Naive thymus-derived CD4-positive, alpha-beta T cell (primary cell): Measurements from ENCODE around the gene HS6ST3. TPM values are rescaled to one million over a fixed set of nuclear protein-coding genes. Genes with fewer than 3 reads are reported as not detected.

Source experiments
- ATAC-seq: fragments of 150-1000 bp; cut with Tn5 transposase; 2 replicates; pipeline ENCODE4 v1.10.0; 2021; ENCODE audit warnings: mild to moderate bottlenecking, moderate library complexity
- CTCF ChIA-PET: fragments of 350-600 bp; sonication (Branson Sonifier 250); formaldehyde crosslinking; loops from one replicate; lab custom pipeline; 2021; ENCODE audit warnings: antibody characterized with exemption; lab: Charles Lee
- POLR2A ChIA-PET: fragments of 350-600 bp; sonication (Branson Sonifier 250); formaldehyde crosslinking; loops from one replicate; lab custom pipeline; 2021; ENCODE audit warnings: antibody characterized with exemption, inconsistent platforms; lab: Charles Lee
- DNase-seq, 9 donors: peaks; one replicate each; pipeline versions ENCODE4 v3.0.0 to v3.0.0-alpha.2; 2020 to 2022; ENCODE audit warnings: mixed read lengths in 1 of 9
- H3K27ac ChIP-seq: one replicate; pipeline ENCODE4 v1.7.0; 2013; ENCODE audit warnings: mild to moderate bottlenecking, low read depth, low read length, moderate library complexity
- H3K27me3 ChIP-seq, 2 donors: one replicate each; pipeline ENCODE4 v1.7.0; 2013; ENCODE audit warnings: low read length in 2 of 2, mild to moderate bottlenecking in 2 of 2, moderate library complexity in 2 of 2; ENCODE audit not compliant: control insufficient read depth in 2 of 2, insufficient read depth in 2 of 2
- H3K36me3 ChIP-seq, 3 experiments: 1 replicate in 2 of 3; 2 replicates in 1 of 3; pipeline ENCODE4 v1.7.0; 2013; ENCODE audit warnings: low read length in 3 of 3, mild to moderate bottlenecking in 3 of 3, moderate library complexity in 1 of 3; ENCODE audit not compliant: insufficient read depth in 3 of 3, control insufficient read depth in 2 of 3
- H3K4me1 ChIP-seq, 2 donors: one replicate each; pipeline ENCODE4 v1.7.0; 2013; ENCODE audit warnings: low read length in 2 of 2, mild to moderate bottlenecking in 2 of 2, moderate library complexity in 1 of 2; ENCODE audit not compliant: control insufficient read depth in 2 of 2, insufficient read depth in 2 of 2
- H3K4me3 ChIP-seq: 2 replicates; pipeline ENCODE4 v1.7.0; 2013; ENCODE audit warnings: mild to moderate bottlenecking, low read length
- H3K9me3 ChIP-seq, 3 experiments: 1 replicate in 2 of 3; 2 replicates in 1 of 3; pipeline ENCODE4 v1.7.0; 2013; ENCODE audit warnings: low read length in 3 of 3; ENCODE audit not compliant: control insufficient read depth in 2 of 3
- H3K27ac Mint-ChIP-seq, 9 donors: one replicate each; pipeline ENCODE4 v1.8.0; 2020 to 2022; ENCODE audit warnings: mixed read lengths in 9 of 9, mild to moderate bottlenecking in 8 of 9, moderate library complexity in 5 of 9, inconsistent platforms in 2 of 9
- H3K27me3 Mint-ChIP-seq, 5 donors: one replicate each; pipeline ENCODE4 v1.8.0; 2021 to 2022; ENCODE audit warnings: mixed read lengths in 5 of 5, mild to moderate bottlenecking in 1 of 5
- H3K36me3 Mint-ChIP-seq, 5 donors: one replicate each; pipeline ENCODE4 v1.8.0; 2020 to 2022; ENCODE audit warnings: mixed read lengths in 5 of 5, mild to moderate bottlenecking in 3 of 5, inconsistent platforms in 1 of 5
- H3K4me1 Mint-ChIP-seq, 7 donors: one replicate each; pipeline ENCODE4 v1.8.0; 2020 to 2022; ENCODE audit warnings: mixed read lengths in 7 of 7, mild to moderate bottlenecking in 3 of 7, inconsistent platforms in 1 of 7
- H3K4me3 Mint-ChIP-seq, 10 donors: one replicate each; pipeline ENCODE4 v1.8.0; 2020 to 2022; ENCODE audit warnings: mild to moderate bottlenecking in 10 of 10, mixed read lengths in 10 of 10, moderate library complexity in 6 of 10, inconsistent platforms in 2 of 10
- H3K9me3 Mint-ChIP-seq, 11 donors: one replicate each; pipeline ENCODE4 v1.8.0; 2020 to 2022; ENCODE audit warnings: mixed read lengths in 11 of 11, mild to moderate bottlenecking in 4 of 11, inconsistent platforms in 1 of 11, moderate library complexity in 1 of 11
- intact Hi-C, 2 donors: fragments of 100-400 bp; cut with micrococcal nuclease; formaldehyde crosslinking; loops; one replicate each; pipeline ENCODE4 v1.15.1; 2023
- polyA plus RNA-seq, 2 donors: library from polyadenylated mRNA; unstranded; fragments of 300-500 nt; fragmentation: Illumina TruSeq; gene quantifications; one replicate each; pipeline ENCODE4 v1.2.3, GENCODE V29; 2021
- total RNA-seq, 6 experiments: library from RNA in 5 of 6; stranded (reverse) in 5 of 6; gene quantifications; 1 replicate in 5 of 6; 2 replicates in 1 of 6; pipeline ENCODE4 v1.2.3 and lab custom pipeline; 2021 to 2026

Gene HS6ST3
- total and polyA plus RNA-seq, 7 experiments from 2014 or later: not detected

GRCh38 chr13:96238241-96238640, 148.3 kb downstream of the HS6ST3 start:
- Histone ChIP-seq H3K9me3 (no peaks in the 10 kb centered on the region), H3K27ac (no peak overlapping the region), H3K36me3 (no peaks in the 10 kb centered on the region), H3K4me1 (no peaks in the 10 kb centered on the region), H3K4me3 (no peak overlapping the region), H3K27me3 (no peaks in the 10 kb centered on the region)
- ATAC-seq: no peak
- no peak overlapping the region for H3K27ac Mint-ChIP-seq
- no peak overlapping the region for H3K4me3 Mint-ChIP-seq
- H3K4me1 Mint-ChIP-seq: no peaks in the 10 kb centered on the region
- peaks cover 0 to 5% (median 0%) of the 10 kb centered on the region in 11 donors for H3K9me3 Mint-ChIP-seq
- intact Hi-C loops: no loop called here
- ChIA-PET POLR2A (no interaction called here), CTCF (no interaction called here)
- no peak for DNase-seq
- H3K27me3 Mint-ChIP-seq: no peaks in the 10 kb centered on the region
- H3K36me3 Mint-ChIP-seq: no peaks in the 10 kb centered on the region

- no peak overlapping the region for H3K4me3 ChIP-seq
These were observed 149.0 kb downstream of the HS6ST3 start for GRCh38 chr13:96238861-96239260.

GRCh38 chr13:96243376-96243775, 153.5 kb downstream of the HS6ST3 start:
- no peaks in the 10 kb centered on the region for H3K4me1 ChIP-seq
- intact Hi-C loops: no loop called here
- no peak overlapping the region for H3K27ac ChIP-seq
- ChIA-PET POLR2A (no interaction called here), CTCF (no interaction called here)
- H3K4me3 Mint-ChIP-seq: no peak overlapping the region
- H3K27me3 ChIP-seq: no peaks in the 10 kb centered on the region
- ATAC-seq (no peak), DNase-seq (no peak)
- no peaks in the 10 kb centered on the region for H3K4me1 Mint-ChIP-seq
- H3K27ac Mint-ChIP-seq: no peak overlapping the region
- H3K9me3 ChIP-seq: no peaks in the 10 kb centered on the region
- no peaks in the 10 kb centered on the region for H3K36me3 ChIP-seq
- H3K27me3 Mint-ChIP-seq: no peaks in the 10 kb centered on the region
- peaks cover 0 to 10% (median 0%) of the 10 kb centered on the region in 11 donors for H3K9me3 Mint-ChIP-seq
- no peaks in the 10 kb centered on the region for H3K36me3 Mint-ChIP-seq
- no peak overlapping the region for H3K4me3 ChIP-seq

More at GRCh38 chr13:96238861-96239260, 149.0 kb downstream of the HS6ST3 start:
- H3K36me3 ChIP-seq: no peaks in the 10 kb centered on the region
- H3K4me3 Mint-ChIP-seq: no peak overlapping the region
- no peak overlapping the region for H3K27ac ChIP-seq
- H3K27me3 Mint-ChIP-seq: no peaks in the 10 kb centered on the region
- no peak for DNase-seq
- ATAC-seq: no peak
- no peaks in the 10 kb centered on the region for H3K9me3 ChIP-seq
- H3K36me3 Mint-ChIP-seq: no peaks in the 10 kb centered on the region
- peaks cover 0 to 5% (median 0%) of the 10 kb centered on the region in 11 donors for H3K9me3 Mint-ChIP-seq
- CTCF ChIA-PET: no interaction called here
- no peaks in the 10 kb centered on the region for H3K4me1 Mint-ChIP-seq
- H3K27ac Mint-ChIP-seq: no peak overlapping the region
- no peaks in the 10 kb centered on the region for H3K4me1 ChIP-seq
- intact Hi-C loops: no loop called here
- POLR2A ChIA-PET: no interaction called here
- no peaks in the 10 kb centered on the region for H3K27me3 ChIP-seq

- H3K27ac Mint-ChIP-seq: no peak overlapping the region
- no peaks in the 10 kb centered on the region for H3K27me3 Mint-ChIP-seq
- ATAC-seq (no peak), DNase-seq (no peak)
- intact Hi-C loops: no loop called here
- Histone ChIP-seq H3K4me1 (no peaks in the 10 kb centered on the region), H3K27me3 (no peaks in the 10 kb centered on the region), H3K9me3 (no peaks in the 10 kb centered on the region), H3K27ac (no peak overlapping the region), H3K36me3 (no peaks in the 10 kb centered on the region), H3K4me3 (no peak overlapping the region)
- ChIA-PET CTCF (no interaction called here), POLR2A (no interaction called here)
- H3K9me3 Mint-ChIP-seq: peaks cover 0 to 35% (median 2%) of the 10 kb centered on the region in 11 donors
- H3K4me1 Mint-ChIP-seq: no peaks in the 10 kb centered on the region
- no peak overlapping the region for H3K4me3 Mint-ChIP-seq
- H3K36me3 Mint-ChIP-seq: no peaks in the 10 kb centered on the region
These were observed 158.2 kb downstream of the HS6ST3 start for GRCh38 chr13:96248103-96248502.

- ChIA-PET POLR2A (no interaction called here), CTCF (no interaction called here)
- H3K27ac ChIP-seq: no peak overlapping the region
- H3K4me3 ChIP-seq: no peak overlapping the region
- no peaks in the 10 kb centered on the region for H3K36me3 ChIP-seq
- ATAC-seq (no peak), DNase-seq (no peak)
- Mint-ChIP-seq H3K27me3 (peaks cover 0 to 3% (median 0%) of the 10 kb centered on the region in 5 donors), H3K9me3 (peaks cover 0 to 35% (median 2%) of the 10 kb centered on the region in 11 donors), H3K36me3 (no peaks in the 10 kb centered on the region), H3K4me1 (no peaks in the 10 kb centered on the region), H3K4me3 (no peak overlapping the region), H3K27ac (peak overlapping the region in 1 of 9 donors; percentile 3)
- no peaks in the 10 kb centered on the region for H3K27me3 ChIP-seq
- intact Hi-C loops: no loop called here
- H3K4me1 ChIP-seq: no peaks in the 10 kb centered on the region
- H3K9me3 ChIP-seq: no peaks in the 10 kb centered on the region
These were observed 159.1 kb downstream of the HS6ST3 start for GRCh38 chr13:96248996-96249395.

- no peaks in the 10 kb centered on the region for H3K9me3 ChIP-seq
- ChIA-PET CTCF (no interaction called here), POLR2A (no interaction called here)
- H3K4me3 Mint-ChIP-seq: no peak overlapping the region
- intact Hi-C loops: no loop called here
- H3K36me3 ChIP-seq: no peaks in the 10 kb centered on the region
- H3K36me3 Mint-ChIP-seq: no peaks in the 10 kb centered on the region
- no peak overlapping the region for H3K4me3 ChIP-seq
- no peak overlapping the region for H3K27ac Mint-ChIP-seq
- H3K4me1 ChIP-seq: no peaks in the 10 kb centered on the region
- H3K27me3 Mint-ChIP-seq: peaks cover 0 to 3% (median 0%) of the 10 kb centered on the region in 5 donors
- H3K27me3 ChIP-seq: no peaks in the 10 kb centered on the region
- no peak for ATAC-seq
- peaks cover 0 to 25% (median 2%) of the 10 kb centered on the region in 11 donors for H3K9me3 Mint-ChIP-seq
- H3K4me1 Mint-ChIP-seq: no peaks in the 10 kb centered on the region
- no peak overlapping the region for H3K27ac ChIP-seq
- DNase-seq: no peak
These were observed 163.0 kb downstream of the HS6ST3 start for GRCh38 chr13:96252903-96253302.

GRCh38 chr13:96273196-96273595, 183.3 kb downstream of the HS6ST3 start:
- H3K27ac Mint-ChIP-seq: no peak overlapping the region
- ChIA-PET POLR2A (no interaction called here), CTCF (no interaction called here)
- H3K4me1 Mint-ChIP-seq: no peaks in the 10 kb centered on the region
- no peak overlapping the region for H3K27ac ChIP-seq
- DNase-seq: no peak
- peaks cover 0 to 4% (median 0%) of the 10 kb centered on the region in 5 donors for H3K36me3 Mint-ChIP-seq
- no peaks in the 10 kb centered on the region for H3K4me1 ChIP-seq
- no peaks in the 10 kb centered on the region for H3K36me3 ChIP-seq
- H3K27me3 ChIP-seq: no peaks in the 10 kb centered on the region
- H3K4me3 Mint-ChIP-seq: no peak overlapping the region
- H3K9me3 ChIP-seq: no peaks in the 10 kb centered on the region
- peaks cover 0 to 16% (median 2%) of the 10 kb centered on the region in 11 donors for H3K9me3 Mint-ChIP-seq
- no peak for ATAC-seq
- H3K27me3 Mint-ChIP-seq: no peaks in the 10 kb centered on the region
- intact Hi-C loops: no loop called here
- H3K4me3 ChIP-seq: no peak overlapping the region
